ENCODE data around the gene RPL11.
"Not testable (repeated sequence)": the region's sequence is repeated elsewhere in the genome, so short reads cannot be mapped to it uniquely, and the experiment has no call there.

Gene RPL11

GRCh38 chr1:23687680-23688079 lies 3.9 kb upstream of the RPL11 start:
- DNase-seq = not testable (repeated sequence)

DNA sequence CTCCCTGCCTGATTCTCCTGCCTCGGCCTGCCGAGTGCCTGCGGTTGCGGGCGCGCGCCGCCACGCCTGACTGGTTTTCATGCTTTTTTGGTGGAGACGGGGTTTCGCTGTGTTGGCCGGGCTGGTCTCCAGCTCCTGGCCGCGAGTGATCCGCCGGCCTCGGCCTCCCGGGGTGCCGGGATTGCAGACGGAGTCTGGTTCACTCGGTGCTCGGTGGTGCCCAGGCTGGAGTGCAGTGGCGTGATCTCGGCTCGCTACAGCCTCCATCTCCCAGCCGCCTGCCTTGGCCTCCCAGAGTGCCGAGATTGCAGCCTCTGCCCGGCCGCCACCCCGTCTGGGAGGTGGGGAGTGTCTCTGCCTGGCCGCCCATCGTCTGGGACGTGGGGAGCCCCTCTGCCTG lies 3.3 kb upstream of the RPL11 start:
- not testable (repeated sequence) for DNase-seq

DNA sequence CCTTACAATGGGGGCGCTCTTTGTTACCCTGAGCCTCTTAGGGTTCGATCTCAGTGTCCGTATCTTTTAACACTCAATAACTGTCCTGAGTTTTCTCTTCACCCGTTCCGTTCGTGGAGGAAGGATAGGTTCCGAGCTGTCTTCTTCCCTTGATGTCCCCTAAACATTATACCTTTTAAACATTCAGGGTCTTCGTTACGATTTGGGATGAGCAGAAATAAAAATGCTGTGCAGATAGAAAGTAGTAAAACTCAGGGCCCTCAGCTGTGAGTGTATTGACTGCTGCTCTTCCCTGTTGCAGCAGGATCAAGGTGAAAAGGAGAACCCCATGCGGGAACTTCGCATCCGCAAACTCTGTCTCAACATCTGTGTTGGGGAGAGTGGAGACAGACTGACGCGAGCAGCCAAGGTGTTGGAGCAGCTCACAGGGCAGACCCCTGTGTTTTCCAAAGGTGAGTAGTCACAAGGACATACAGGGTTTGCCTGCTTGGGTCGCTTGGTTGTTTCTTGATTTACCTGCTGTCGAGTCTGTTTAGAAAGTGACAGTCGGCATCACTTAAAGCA lies 784 bp downstream of the RPL11 start:
- peak; percentile 19 for DNase-seq

GRCh38 chr1:23693599-23693998 lies 2.0 kb downstream of the RPL11 start:
- DNase-seq = no peak

DNA sequence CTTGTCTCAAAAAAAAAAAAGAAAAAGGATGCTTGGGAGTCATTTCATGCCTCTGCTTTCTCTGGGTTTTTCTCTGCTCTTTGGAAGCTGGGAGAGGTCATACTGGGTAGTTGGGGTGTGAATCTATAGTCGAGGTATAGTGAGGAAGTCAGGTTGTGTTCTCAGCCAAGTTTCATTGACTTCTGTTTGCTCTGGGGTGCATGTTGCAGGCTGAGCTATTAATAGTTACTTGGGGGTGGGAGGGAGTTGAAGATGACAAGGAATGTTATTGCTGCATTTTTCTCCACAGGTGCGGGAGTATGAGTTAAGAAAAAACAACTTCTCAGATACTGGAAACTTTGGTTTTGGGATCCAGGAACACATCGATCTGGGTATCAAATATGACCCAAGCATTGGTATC lies 2.8 kb downstream of the RPL11 start:
- no peak for DNase-seq

DNA sequence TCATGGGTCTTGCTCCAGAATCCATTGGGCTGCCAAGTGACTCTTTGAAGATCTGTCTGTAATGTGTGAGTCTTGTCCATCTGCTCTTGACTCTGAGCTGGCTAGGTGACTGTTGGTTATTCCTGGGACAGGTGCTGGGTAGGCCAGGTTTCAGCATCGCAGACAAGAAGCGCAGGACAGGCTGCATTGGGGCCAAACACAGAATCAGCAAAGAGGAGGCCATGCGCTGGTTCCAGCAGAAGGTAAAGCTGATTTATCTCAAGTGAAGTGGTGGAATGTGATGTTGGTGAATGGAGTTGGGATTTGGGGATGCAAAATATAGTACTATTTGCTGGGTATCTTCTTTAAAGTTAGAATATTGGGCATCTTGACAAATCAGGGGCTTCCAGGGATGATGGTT lies 4.1 kb downstream of the RPL11 start:
- DNase-seq = no peak

GRCh38 chr1:23696335-23696989 lies 4.9 kb downstream of the RPL11 start:
- DNase-seq = no peak

DNA sequence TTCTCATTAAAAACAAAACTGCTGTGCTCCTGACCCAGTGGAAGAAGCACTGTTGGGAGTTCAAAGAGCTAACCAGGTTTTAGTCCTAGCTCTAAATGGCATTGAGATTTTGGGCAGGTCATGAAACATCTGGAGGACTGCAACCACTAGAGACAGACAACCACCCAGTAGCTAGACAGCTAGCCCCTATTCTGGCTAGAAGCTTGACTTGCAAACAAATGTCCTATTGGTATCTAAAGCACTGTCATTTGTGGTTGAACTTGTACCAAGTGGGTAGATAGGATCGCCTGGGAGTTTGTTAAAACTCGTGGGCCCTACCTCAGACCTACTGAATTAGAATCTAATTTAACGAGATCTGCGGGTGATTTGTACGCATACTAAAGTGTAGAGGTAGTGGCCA lies 6.9 kb downstream of the RPL11 start:
- no peak for DNase-seq

DNA sequence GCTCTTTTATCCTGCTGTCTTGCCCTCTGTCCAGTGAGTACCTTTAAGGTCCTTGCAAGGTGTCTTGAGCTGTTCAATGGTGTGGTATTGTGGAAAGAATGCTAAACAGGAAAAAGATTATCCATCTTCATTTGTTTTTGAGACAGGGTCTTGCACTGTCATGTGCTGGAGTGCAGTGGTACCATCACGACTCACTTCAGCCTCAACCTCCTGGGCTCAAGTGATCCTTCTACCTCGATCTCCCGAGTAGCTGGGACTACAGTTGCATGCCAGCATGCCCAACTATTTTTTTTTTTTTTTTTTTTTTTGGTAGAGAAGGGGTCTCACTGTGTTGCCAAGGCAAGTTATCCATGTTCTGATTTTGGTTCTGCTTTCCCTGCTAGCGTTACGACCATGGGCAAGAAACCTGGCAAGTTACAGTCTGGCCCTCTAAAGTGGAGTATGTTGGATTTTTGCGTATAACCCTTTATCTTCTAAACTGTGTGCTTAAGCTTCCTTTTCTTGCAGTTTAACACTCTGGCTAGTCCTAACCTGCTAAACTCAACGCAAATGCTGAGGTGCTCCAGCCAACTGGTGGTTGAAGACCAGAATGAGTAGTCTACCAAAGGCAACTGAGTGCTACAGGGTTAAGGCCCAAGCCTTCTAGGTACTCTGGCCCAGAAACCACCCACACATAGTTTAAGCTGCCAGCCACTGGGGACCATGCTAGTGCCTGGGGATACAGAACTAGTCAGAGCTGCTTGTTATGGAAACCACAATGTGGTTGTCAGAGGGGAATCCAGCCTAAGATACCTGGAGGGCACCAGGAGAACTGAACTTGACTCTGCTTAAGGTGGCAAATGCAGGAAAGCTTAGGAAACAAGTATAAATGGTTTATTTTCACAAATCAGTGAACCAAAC lies 7.9 kb downstream of the RPL11 start:
- DNase-seq = peak; percentile 18

DNA sequence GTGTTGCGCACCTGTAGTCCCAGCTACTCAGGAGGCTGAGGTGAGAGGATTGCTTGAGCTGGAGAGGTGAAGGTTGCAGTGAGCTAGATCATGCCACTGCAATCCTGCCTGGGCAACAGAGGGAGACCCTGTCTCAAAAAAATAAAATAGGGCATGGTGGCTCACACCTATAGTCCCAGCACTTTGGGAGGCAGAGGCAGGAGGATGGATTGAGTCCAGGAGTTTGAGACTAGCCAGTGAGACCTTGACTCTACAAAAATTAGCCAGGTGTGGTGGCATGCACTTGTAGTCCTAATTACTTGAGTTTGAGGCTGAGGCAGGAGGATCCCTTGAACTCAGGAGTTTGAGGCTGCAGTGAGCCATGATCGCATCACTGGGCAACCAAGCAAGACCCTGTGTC lies 9.7 kb downstream of the RPL11 start:
- DNase-seq = no peak

- no peak for DNase-seq
These were observed 10.4 kb downstream of the RPL11 start for GRCh38 chr1:23701996-23702395.

DNA sequence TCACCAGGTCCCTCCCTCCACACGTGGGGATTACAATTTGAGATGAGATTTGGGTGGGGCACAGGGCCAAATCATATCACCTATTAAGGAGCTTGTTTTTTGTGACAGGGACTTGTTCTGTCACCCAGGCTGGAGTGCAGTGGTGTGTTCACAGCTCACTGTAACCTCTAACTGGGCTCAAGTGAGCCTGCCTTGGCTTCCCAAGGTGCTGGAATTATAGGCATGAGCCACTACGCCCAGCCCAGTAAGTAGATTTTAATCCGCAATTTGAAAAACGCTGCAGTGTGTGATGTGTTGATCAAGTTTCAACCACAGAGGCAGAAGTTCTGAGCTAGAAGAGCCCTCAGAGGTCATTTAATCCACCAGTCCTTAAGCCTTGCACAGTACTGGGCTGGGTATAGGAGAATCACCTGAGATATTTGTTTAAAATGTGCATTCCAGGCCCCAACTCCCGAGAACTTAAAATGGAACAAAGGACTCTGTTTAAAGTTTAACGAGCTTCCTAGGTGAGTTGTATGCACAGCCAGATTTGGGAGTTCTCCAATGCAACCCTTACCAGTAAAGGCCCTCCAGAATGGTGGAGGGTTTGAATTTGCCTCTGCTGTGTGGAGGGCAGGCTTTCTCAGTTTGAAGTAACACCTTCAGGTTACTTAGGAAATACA lies 13.4 kb downstream of the RPL11 start:
- DNase-seq = no peak

- DNase-seq = no peak
These were observed 17.6 kb downstream of the RPL11 start for GRCh38 chr1:23709229-23709628.

DNA sequence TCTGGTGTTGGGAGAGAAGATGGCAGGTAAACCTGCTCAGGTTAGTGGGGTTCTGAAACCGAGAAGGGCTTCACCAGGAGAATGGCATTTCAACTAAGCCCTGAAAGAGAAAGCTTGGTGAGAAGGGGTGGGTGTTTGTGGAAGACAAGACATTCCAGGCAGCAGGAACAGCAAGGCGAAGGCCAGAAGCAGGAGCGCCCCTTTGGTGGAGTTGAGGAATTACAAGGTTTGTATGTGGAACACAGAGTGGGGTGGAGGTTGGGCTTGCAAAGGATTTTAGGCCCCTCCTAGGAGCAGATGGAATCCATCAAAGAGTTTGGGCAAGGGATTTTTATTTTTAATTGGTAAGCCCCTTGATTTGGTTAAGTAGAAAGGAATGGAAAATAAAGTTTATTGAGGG lies 26.9 kb downstream of the RPL11 start:
- DNase-seq = no peak

DNA sequence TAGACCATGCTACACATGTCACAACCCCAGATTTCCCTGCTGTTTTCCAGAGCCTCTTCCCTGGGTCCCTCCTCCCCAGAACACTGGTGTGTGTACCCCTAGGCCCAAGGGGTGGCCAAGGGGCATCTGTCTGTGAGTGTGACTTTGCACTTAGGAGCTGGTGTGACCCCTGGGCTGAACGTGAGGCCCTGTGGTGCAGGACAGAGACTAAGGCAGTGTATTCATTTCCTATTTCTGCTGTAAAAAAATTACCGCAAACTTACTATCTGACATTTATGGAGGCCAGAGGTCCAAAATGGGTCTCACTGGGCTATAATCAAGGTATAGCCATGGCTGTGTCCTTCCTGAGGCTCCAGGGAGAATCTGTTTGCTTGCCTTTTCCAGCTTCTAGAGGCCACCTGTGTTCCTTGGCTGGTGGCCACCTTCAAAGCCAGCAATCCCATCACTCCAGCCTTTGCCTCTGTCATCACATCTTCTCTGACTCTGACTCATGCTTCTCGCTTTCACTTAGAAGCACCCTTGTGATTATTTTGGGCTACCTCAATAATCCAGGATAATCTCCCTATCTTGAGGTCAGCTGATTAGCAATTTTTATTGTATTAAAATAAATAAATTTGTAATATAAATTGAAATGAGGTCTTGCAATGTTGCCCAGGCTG lies 27.7 kb downstream of the RPL11 start:
- DNase-seq = no peak

- DNase-seq = peak; percentile 31
These were observed 28.8 kb downstream of the RPL11 start for GRCh38 chr1:23720256-23720995.

DNA sequence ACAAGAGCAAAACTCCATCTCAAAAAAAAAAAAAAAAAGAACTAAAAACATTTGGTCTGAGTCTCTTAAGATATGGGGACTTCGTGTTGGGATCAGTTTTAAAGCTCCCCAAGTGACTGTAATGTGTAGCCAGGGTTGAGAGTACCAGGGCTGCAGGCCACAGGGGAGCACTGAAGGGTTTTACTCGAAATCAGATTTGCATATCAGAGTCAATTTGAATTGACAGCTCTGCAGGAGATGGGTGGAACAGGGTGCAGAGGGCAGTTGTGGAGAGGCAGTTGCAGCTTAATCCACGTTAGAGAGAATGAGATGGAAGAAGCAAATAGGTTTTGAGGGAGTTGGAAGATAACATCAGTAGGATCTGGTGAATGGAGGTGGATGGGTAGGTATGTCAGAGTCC lies 31.0 kb downstream of the RPL11 start:
- DNase-seq = no peak

- no peak for DNase-seq
These were observed 35.1 kb downstream of the RPL11 start for GRCh38 chr1:23726686-23727085.

DNA sequence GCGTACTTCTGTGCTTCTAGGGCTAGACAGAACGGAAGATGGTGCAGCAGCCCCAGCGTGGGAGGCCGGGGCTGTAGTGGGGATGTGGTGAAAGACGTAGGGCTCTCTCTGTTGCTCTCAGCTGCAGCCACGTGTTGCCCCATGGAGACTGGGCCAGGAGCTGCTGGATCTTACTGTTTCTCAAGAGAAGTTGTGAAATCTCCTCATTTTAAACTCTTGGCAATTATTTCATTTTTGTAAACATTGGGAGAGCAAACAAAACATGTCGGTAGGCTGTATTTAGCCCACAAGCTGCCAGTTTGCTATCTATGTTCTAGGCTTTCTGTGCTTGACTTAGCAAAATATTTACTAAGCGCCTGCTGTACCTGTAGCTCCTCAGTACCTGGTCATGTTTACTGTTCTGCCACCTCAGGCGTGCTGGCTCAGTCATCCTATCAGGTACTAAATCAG lies 35.8 kb downstream of the RPL11 start:
- DNase-seq = no peak

- DNase-seq = no peak
These were observed 41.0 kb downstream of the RPL11 start for GRCh38 chr1:23732363-23733224.

DNA sequence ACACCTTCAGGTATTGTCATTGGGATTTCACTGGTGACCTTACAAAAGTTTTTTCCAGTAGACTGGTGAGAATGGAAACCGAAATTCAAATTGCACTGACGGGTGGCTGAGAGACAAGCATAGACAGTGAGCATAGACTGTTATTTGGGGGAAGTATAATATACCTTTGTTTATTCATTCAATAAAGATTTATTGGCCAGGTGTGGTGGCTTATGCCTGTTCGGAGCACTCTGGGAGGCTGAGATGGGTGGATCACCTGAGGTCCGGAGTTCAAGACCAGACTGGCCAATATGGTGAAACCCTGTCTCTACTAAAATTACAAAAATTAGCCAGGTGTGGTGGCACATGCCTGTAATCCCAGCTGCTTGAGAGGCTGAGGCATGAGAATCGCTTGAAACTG lies 41.7 kb downstream of the RPL11 start:
- not testable (repeated sequence) for DNase-seq

Measured in stimulated activated CD4-positive, alpha-beta T cell treated with anti-CD3 and anti-CD28 coated beads, Interleukin-4, amount 100 ng/mL, for 24 hours (primary cell).